PFSK-1 (cell line): ENCODE results near the gene FKBP14. TPM values are rescaled to one million over a fixed set of nuclear protein-coding genes. Genes with fewer than 3 reads are reported as not detected.

Source experiments
- FOXP2 ChIP-seq: optimal IDR thresholded peaks from 2 replicates; pipeline ENCODE3; 2011; ENCODE audit warnings: borderline replicate concordance, control low read depth, inconsistent platforms; ENCODE audit not compliant: insufficient read depth; ENCODE audit errors: extremely low read length, extremely low read depth
- POLR2AphosphoS5 ChIP-seq: IDR thresholded peaks from 2 replicates; pipeline ENCODE4 v1.6.1; 2012; ENCODE audit warnings: low read depth, mild to moderate bottlenecking, control low read depth, low read length, moderate library complexity
- SIN3A ChIP-seq: IDR thresholded peaks from 2 replicates; pipeline ENCODE4 v1.6.1; 2012; ENCODE audit warnings: mild to moderate bottlenecking, low read length, moderate library complexity, borderline replicate concordance; ENCODE audit not compliant: insufficient read depth
- TAF1 ChIP-seq: IDR thresholded peaks from 2 replicates; pipeline ENCODE4 v1.6.1; 2012; ENCODE audit warnings: low read length, control low read depth, borderline replicate concordance; ENCODE audit not compliant: insufficient read depth
- polyA plus RNA-seq: library from polyadenylated mRNA; unstranded; fragments of >200 nt; gene quantifications from one replicate; pipeline ENCODE4 v1.2.1, GENCODE V29; 2012; ENCODE audit warnings: low read depth, missing spikeins; ENCODE audit not compliant: insufficient read length
- TF ChIP-seq, protein P1 (sequence below), 2 experiments: IDR thresholded peaks; 2 replicates each; pipeline versions ENCODE4 v1.6.1 to v1.8.0; 2011 to 2012; ENCODE audit warnings: low read depth in 2 of 2, low read length in 2 of 2, control low read depth in 1 of 2, inconsistent platforms in 1 of 2, mild to moderate bottlenecking in 1 of 2, moderate library complexity in 1 of 2; ENCODE audit not compliant: insufficient read depth in 1 of 2

The FKBP14 gene, protein sequence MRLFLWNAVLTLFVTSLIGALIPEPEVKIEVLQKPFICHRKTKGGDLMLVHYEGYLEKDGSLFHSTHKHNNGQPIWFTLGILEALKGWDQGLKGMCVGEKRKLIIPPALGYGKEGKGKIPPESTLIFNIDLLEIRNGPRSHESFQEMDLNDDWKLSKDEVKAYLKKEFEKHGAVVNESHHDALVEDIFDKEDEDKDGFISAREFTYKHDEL
- not detected for polyA plus RNA-seq

DNA sequence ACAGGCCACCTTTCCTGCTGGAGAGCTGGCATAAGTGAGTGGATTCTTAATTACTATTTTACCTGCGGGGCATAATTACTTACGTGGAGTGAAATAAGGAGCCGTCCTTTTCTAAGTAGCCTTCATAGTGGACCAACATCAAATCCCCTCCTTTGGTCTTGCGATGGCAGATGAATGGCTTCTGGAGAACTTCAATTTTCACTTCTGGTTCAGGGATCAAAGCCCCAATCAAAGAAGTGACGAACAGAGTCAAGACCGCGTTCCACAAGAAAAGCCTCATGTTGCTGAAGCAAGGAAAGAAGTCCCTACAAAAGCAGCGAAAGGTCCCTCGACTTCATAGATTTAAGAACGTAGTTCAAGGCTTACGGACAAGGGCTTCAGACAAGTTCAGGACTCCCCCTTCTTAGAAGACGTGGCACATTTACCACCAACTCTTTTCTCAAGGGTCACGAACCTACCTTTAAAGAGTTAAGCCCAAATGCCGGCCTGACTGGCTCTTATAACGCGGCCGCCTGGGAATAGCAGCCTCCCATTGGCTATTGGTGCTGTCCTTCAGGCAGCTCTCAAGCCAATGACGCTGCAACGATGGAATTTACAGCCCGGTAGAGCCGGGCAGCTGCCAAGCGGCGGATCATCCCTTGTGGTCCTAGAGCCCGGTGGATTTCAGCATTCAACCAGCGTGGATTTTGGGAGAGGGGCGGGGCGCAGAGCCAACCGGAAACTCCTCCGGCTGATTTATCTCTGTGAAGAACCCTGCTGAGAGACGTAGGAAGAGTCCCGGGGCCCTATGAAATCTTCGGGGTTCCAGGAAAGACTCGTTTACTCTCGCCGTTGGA lies at the start of gene FKBP14:
Gene FKBP14 (minus strand): TSS at position 474 of the 836 bp plus-strand sequence. CDS start 194 bp downstream, at position 280.
- TF ChIP-seq, protein P1, sequence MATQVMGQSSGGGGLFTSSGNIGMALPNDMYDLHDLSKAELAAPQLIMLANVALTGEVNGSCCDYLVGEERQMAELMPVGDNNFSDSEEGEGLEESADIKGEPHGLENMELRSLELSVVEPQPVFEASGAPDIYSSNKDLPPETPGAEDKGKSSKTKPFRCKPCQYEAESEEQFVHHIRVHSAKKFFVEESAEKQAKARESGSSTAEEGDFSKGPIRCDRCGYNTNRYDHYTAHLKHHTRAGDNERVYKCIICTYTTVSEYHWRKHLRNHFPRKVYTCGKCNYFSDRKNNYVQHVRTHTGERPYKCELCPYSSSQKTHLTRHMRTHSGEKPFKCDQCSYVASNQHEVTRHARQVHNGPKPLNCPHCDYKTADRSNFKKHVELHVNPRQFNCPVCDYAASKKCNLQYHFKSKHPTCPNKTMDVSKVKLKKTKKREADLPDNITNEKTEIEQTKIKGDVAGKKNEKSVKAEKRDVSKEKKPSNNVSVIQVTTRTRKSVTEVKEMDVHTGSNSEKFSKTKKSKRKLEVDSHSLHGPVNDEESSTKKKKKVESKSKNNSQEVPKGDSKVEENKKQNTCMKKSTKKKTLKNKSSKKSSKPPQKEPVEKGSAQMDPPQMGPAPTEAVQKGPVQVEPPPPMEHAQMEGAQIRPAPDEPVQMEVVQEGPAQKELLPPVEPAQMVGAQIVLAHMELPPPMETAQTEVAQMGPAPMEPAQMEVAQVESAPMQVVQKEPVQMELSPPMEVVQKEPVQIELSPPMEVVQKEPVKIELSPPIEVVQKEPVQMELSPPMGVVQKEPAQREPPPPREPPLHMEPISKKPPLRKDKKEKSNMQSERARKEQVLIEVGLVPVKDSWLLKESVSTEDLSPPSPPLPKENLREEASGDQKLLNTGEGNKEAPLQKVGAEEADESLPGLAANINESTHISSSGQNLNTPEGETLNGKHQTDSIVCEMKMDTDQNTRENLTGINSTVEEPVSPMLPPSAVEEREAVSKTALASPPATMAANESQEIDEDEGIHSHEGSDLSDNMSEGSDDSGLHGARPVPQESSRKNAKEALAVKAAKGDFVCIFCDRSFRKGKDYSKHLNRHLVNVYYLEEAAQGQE (IDR thresholded peaks at IDR 0.05; ENCODE audit: insufficient read depth in 1 of 2, low read depth in 2 of 2, low read length in 2 of 2), result no peak
- TF ChIP-seq SIN3A, result no peak
- TF ChIP-seq POLR2AphosphoS5, result no peak
- no peak for TF ChIP-seq FOXP2
- no peak for TF ChIP-seq TAF1

DNA sequence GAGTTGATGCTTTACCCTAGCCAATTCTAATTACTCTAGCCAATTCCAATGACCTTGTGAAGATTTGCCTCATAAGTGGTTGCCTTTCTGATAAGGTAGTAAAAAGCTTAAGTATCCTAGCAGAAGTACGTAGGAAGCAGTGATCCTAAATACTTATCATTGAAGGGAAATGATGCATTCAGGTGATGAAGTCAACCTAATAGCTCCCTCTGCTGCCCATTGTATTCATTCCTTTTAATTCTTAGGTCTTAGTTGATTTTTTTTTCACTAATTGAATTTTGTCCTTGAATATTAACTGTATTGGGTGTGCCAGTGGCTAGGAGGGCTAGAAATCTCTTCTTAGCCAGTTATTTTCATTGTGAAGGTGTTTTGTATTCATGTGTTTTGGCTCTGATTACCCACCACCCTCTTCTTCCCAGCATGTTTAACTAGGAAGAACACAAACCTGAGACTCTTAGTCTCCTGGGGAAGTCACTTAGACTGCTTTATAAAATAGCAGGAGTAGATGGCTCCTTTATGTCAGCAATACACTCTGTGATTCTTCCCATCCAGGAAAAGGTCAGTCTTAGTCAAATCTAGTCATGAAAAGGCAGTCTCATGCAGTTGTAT lies 48.0 kb upstream of the FKBP14 start:
- TF ChIP-seq TAF1, result no peak

DNA sequence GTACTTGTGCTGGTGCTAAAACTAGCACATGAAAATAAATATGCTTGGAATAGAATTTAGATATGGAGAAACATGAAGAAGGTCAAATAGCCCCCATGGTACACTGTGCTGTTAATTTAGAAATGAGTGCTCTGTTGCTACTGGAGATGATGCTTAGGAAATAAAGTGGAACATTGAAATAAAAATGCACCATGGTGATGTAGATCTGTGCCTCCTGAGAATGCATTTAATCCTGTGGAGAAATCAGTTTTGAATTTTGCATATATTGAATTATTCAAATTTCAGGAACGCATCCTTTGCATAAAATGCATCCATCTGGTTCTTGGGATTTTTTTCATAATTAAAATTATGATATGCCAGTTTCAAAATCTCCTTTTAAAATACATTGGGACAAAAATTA lies 46.2 kb upstream of the FKBP14 start:
- no peak for TF ChIP-seq FOXP2
- TF ChIP-seq, protein P1 (IDR thresholded peaks at IDR 0.05; ENCODE audit: insufficient read depth in 1 of 2, low read depth in 2 of 2, low read length in 2 of 2), result no peak
- no peak for TF ChIP-seq TAF1
- TF ChIP-seq SIN3A, result no peak
- TF ChIP-seq POLR2AphosphoS5, result no peak

DNA sequence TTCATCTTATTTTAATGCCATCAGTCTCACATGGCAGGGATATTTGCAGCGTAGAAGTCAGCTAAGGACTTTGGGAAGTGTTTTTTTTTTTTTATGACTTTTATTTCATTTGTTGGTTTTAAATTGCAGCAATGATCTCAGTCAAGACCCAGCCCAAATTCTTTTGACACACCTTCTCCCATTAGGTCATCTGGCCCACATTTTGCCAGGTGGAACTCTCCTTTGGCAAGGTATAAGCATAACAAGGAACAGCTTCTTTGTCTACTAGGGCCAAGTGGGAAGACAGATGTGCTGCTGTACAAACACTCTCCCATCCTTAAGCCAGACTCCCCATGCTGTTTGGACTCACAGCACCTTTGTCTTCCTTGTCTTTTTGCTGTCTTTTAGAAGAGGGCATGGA lies 43.5 kb upstream of the FKBP14 start:
- no peak for TF ChIP-seq POLR2AphosphoS5
- TF ChIP-seq SIN3A, result no peak
- TF ChIP-seq, protein P1 (IDR thresholded peaks at IDR 0.05; ENCODE audit: insufficient read depth in 1 of 2, low read depth in 2 of 2, low read length in 2 of 2), result no peak
- TF ChIP-seq FOXP2, result no peak
- TF ChIP-seq TAF1, result no peak

DNA sequence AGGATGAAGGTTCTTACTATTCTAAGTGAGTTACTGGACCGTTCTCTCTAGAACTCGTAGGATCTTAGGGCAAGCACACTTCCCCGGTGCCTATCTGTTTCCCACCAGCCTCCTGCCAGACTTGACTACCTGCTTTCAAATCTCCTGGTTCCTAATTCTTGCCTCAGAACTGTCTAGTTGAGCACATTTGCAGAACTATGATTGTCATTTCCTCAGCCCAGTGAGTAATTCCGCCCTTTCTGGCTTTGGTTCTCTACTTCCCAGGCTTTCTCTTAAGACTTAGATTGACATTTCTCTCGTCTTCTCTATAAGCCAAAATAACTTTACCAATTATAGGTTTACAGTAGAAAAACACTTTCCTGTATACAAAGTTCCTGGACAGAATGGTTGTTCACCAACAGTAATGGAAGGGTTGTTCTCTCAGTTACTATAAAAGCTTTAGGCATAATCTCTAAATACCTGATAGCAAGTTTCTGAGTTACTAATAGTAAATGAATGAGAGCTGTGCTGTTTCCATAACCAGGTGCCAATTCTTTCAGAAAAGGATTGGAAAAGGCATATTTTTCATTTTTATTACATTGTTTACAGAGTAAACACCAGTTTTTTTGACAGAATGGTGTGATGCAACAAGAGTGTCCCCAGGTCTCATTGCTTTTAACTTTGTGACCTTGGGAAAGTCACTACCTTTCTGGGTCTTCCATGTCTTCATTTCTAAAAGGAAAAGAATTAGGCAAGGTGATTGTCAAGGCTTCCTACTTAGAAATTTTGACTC lies 42.8 kb upstream of the FKBP14 start:
- TF ChIP-seq TAF1, result no peak
- TF ChIP-seq, protein P1 (IDR thresholded peaks at IDR 0.05; ENCODE audit: insufficient read depth in 1 of 2, low read depth in 2 of 2, low read length in 2 of 2), result no peak
- TF ChIP-seq SIN3A, result no peak
- no peak for TF ChIP-seq FOXP2
- no peak for TF ChIP-seq POLR2AphosphoS5
